HK-2 (cell line): ENCODE results near the gene CLK4.

Experiments
- DNase-seq: peaks from one replicate; pipeline ENCODE4 v3.0.0-alpha.2; 2018; ENCODE audit not compliant: unreplicated experiment

Gene CLK4

DNA sequence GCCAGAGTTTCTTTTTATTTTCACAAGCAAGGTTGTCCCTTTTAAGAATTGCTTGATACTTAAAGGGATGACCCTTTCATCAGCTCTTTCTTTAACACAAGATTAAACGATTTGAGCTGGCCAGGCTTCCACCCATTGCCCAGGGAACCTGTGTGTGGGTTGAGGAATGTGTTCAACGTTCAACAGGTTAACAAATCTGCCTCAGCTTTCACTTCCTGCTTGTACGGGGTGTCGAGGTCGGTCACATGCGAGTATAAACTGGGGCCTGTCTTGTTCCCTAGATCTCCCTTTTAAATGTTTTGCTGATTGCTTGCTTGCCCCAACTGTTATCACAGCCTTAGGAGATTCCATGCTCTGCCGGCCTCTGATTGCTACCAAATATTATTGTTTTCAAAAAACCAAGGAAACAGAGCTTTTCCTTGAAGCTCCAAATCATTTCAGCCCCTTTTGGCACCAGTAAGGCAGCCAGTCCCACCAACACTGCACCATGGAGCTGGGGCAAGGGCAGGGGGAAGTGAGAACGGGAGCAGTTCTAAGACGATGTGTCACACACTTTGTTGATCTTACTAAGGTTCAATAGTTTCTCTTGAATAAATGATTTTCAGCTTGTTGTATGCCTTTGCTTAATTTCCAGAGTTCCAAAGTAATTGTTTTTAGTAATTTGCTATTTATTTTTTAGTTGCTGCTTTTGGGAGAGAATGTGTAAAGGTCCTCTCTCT is 10.7 kb upstream of the CLK4 start:
- no peak for DNase-seq

GRCh38 chr5:178632285-178632684 is 5.4 kb upstream of the CLK4 start:
- DNase-seq: no peak

DNA sequence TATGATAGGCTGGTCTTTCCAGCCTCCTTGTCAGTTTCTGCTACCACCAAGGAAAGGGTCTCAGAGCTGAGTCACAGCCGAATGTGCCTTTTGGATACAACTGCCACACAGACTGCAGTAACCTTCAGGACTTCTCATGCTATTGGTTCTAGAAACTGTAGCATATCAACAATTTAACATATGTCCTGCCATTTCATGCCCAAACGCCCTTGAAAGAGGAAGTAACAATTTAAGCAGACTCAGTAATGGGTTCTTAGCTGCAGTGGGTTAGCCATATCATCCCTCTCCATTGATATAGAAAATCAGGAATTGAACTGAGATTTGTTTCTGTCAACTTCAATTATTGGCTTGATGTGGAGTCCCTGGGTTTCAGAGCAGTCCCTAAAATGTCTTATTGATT is 4.1 kb upstream of the CLK4 start:
- DNase-seq: no peak

GRCh38 chr5:178630475-178630930 is 3.7 kb upstream of the CLK4 start:
- DNase-seq: no peak

DNA sequence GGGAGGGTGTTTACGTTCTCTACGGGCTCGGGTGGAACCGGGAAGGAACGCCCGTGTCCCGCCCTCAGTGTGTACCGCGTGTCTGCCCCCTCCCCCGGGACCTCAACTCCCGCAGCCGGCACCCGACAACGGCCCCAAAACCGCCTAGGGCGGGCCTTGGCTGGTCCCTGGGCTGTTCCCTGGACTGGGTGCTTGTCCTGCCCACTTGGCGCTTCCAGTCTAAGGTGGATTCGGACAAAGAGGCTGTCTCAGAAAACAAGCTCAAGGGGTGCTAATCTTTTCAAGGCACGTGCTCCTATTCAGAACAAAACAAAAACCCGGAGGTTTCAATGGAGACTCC is 379 bp upstream of the CLK4 start:
- no peak for DNase-seq

- DNase-seq: no peak
These were observed 969 bp downstream of the CLK4 start for GRCh38 chr5:178625679-178626483.

DNA sequence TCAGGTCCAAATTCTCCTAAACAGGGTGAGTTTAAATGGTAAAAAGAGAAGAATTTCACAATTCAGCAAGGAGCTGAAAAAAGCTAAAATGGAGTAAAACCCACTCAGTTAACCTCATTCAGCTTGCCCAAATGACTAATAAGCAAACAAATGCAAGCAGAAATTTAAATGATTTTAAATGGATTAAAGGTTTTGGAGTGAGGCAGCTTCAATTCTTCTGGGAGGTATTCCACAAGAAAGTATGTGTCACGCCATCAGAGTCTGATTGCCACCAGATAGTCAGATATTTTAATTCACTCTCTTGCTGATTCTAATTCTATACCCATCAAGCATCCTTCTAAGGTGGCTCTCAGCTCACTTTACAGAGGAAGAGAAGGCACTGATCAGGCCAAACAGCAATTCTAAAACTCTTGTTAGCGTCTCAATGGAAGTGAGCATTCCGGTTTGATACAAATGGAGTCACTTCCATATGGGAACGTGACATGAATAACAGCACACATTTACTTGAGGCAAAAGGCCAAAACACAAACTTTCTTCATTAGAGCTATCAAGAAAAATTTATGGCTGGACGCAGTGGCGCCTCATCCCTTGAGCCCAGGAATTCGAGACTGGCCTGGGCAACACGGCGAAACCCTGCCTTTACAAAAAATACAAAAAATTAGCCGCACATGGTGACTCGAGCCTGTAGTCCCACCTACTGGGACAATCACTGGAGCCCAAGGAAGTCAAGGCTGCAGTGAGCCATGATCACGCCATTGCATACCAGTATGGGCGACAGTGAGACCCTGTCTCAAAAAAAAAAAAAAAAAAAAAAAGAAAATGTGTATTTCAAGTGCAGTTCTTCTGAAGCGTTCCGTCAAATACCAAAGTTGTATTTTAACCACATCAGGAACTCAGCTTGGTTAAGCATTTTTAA is 2.0 kb downstream of the CLK4 start:
- no peak for DNase-seq

DNA sequence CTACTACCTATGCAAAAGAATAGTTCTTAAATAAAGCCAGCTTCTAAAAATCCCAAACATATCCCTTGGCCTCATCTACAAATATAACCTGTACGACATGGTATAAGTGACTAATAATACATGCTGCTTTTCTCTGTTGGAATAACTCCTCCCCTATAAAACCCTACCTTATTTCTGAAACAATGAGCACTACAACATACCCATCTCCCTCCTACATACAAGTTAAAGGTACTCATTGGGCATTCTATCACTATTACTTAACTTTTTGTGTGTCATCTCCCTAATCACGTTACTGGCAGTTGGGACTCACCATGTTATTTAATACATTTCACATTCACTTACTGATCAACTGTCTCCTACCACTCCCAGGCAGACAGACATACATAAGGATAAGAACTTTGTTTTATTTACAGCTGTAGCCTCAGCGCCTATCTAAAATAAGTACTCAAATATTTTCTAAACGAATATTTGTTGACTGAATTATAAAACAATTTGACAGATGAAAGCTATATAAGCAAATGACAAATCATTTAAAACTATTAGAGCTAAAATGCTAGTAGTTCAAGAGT is 4.1 kb downstream of the CLK4 start:
- DNase-seq: no peak

DNA sequence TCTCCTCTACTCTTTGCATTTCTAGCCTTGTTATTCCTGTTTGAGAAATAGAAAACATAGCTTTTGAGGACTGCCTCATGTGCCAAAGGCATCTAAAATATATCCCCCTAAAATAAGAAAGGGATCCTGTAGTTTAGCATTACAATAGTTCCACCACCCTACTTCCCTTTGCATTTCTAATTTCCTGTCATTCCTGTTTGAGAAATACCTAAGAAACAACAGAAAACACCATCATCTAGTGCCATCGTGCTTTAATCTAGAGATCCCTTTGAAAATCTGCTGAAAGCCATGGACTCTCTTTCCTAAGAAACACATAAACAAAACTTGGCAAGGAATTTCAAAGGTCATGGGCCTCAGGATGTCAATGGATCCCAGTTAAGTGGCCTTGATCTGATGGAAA is 7.5 kb downstream of the CLK4 start:
- no peak for DNase-seq

- no peak for DNase-seq
These were observed 14.6 kb downstream of the CLK4 start for GRCh38 chr5:178612299-178612698.

DNA sequence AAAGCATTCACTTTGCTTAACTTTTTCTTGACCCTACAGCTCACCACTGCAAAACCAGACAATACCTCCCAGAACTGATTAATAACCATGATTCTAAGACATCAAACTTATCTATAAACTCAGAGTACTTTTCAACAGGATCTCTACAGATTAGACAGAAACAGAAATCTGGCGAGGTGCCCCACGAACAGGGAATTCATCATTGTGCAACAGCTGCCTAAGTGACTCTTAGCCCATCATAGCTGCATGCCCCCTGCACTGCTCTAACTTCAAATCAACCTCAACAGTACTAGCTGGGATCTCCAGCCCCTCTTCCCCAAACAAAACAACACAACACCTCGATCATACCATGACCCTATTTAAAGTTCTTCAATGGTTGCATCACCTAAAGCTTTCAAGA is 20.6 kb downstream of the CLK4 start:
- DNase-seq: no peak

DNA sequence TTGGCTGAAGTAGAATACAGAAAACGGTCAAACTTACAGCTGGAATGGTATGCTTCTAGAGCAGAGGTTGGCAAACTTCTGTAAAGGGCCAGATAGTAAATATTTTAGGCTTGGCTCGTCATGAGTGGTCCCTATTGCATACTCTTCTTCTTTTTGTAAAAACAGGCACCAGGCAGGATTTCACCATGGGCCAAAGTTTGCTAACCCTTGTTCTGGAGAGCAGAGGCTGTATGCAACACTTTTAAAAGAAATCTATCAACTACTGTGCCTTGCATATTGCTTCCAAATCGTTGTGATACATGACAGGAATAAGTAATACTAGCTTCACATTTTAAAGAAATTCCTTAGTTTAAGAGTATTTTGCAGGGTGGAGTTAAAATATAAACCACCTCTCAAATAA is 21.1 kb downstream of the CLK4 start:
- no peak for DNase-seq

- DNase-seq: no peak
These were observed 24.1 kb downstream of the CLK4 start for GRCh38 chr5:178602752-178603151.

DNA sequence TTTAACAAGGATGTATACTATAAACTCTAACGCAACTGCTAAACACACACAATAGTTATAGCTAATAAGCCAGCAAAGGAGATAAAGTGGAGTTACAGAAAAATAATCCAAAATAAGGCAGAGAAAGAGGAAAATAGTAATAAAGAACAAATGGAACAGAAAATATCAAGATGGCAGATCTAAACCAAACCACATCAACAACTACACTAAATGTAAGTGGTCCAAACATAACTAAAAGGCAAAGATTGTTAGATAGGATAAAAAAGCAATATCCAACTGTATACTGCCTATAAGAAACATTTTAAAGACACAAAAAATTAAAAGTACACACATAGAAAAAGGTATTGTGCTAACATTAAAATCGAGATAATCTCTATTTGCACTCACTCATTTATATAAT is 31.1 kb downstream of the CLK4 start:
- no peak for DNase-seq

- DNase-seq: no peak
These were observed 31.7 kb downstream of the CLK4 start for GRCh38 chr5:178595150-178595549.

GRCh38 chr5:178590924-178591423 is 35.9 kb downstream of the CLK4 start:
- no peak for DNase-seq

DNA sequence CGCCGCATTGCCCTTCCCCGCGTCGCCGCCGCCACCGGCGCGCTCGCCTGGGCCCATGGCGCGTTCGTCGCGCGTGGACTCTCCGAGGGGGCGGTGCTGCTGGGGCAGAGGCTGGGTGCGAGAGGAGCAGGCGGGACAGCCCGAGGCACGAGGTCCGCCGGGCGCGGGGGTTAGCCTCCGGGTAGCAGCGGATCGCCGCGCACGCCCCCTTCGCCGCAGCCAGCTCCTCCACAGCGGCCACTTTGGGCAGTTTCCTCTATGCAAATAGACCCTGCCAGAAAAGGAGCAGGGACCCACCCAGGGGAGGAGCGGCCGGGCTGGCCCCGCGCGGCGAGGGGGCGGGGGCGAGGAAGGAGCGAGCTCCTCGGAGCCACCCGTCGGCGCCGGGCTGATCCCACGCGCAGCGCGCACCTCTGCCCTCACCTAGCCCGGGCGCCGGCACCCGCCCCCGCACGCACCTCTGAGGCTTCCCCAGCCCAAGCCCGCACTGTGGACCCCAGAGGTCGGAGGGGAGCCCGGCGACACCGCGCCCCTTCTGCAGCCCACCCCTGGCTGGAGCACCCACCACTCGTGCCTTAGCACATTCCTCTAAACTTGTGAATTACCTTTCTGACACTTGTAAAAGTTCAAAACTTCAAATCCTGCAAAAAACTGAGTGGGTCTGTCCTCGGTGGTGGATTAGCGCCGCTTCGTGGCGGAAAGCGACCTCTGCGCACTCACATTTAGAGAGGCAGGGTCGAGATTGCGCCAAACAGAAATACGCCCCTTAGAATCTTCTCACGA is 36.5 kb downstream of the CLK4 start, which contains the start of gene COL23A1:
TSS of gene COL23A1 (minus strand) at position 253 of the 783 bp plus-strand sequence.
- no peak for DNase-seq

DNA sequence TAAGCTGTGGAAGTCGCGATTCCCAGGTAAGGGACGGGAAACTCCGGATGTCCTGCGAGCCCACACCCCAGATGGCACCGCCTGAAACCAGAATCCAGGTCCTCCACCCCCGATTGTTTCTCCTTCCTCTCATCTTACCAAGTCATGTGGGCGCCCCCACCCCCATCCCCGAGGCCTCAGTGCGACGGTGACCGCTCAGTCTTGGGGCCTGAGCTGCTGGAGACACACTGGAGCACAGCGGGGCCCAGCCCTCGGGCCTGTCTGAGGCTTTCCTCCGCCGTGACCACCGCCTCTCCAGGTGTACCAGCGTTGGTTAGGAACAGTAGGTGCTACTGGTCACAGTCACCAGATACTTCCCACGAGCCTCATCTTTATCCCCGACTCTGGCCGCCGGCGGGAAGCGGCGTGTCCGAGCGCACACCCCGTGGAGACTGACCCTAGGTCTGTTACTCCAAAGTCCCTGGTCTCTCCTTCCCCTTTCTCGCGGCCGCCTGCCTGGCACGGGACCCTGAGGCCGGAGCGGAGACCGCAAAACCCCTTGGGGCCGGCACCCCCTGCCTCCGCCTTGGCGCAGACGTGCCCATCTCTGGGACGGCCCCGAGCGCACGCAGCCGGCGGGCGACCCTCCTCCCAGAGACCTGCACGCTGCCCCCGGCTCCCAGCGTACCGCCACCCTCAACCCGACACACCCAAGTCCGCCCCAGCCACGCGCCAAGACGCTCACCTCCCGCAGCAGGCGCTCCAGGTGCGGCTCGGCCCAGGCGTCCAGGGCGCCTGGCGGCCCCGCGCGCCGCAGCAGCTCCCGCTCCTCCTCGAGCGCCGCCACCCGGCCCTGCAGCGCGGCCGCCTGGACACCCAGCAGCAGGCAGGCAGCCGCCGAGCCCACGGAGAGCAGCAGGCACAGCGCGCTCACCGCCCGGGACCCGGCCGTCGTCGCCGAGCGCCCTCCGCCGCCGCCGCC is 37.4 kb downstream of the CLK4 start:
- DNase-seq: no peak

GRCh38 chr5:178588769-178589168 is 38.1 kb downstream of the CLK4 start:
- DNase-seq: no peak
